Liver (tissue), 3 donors: ENCODE data around the gene ZMYM1.

Experiments used
- ATF3 ChIP-seq: IDR thresholded peaks from 2 replicates; pipeline ENCODE4 v1.6.1; 2016; ENCODE audit warnings: antibody characterized with exemption
- CTCF ChIP-seq: fragments of 150-350 bp; IDR thresholded peaks from 2 replicates; pipeline ENCODE4 v1.5.1; 2017; ENCODE audit warnings: improper control_type of control experiment, low read depth, low read length; ENCODE audit not compliant: missing input control
- GABPA ChIP-seq, 2 donors: IDR thresholded peaks in 1 of 2; conservative IDR thresholded peaks in 1 of 2; 2 replicates each; pipeline ENCODE4 v1.6.1; 2016; ENCODE audit warnings: antibody characterized with exemption in 2 of 2, mild to moderate bottlenecking in 1 of 2, moderate library complexity in 1 of 2
- RAD21 ChIP-seq, 2 donors: IDR thresholded peaks; 2 replicates each; pipeline ENCODE4 v1.6.1; 2016; ENCODE audit warnings: antibody characterized with exemption in 2 of 2, mild to moderate bottlenecking in 2 of 2
- REST ChIP-seq: IDR thresholded peaks from 2 replicates; pipeline ENCODE4 v1.6.1; 2016; ENCODE audit warnings: antibody characterized with exemption, mild to moderate bottlenecking
- YY1 ChIP-seq: IDR thresholded peaks from 2 replicates; pipeline ENCODE4 v1.6.1; 2016; ENCODE audit warnings: antibody characterized with exemption, mild to moderate bottlenecking
- ZBTB33 ChIP-seq: IDR thresholded peaks from 2 replicates; pipeline ENCODE4 v1.6.1; 2016; ENCODE audit warnings: antibody characterized with exemption
- donor health status: healthy.
- donor health status: healthy.

- TF ChIP-seq CTCF (no peak), REST (no peak), GABPA (IDR thresholded peaks at IDR 0.05 in 1 of 2, conservative IDR thresholded peaks at IDR 0.05 in 1 of 2) (no peak), ZBTB33 (no peak), ATF3 (no peak), YY1 (no peak), RAD21 (IDR thresholded peaks at IDR 0.05) (no peak)
Observed at GRCh38 chr1:35036621-35037020, 42.6 kb upstream of the ZMYM1 start.
